Measurements from ENCODE around the gene BRD7. TPM values are rescaled to one million over a fixed set of nuclear protein-coding genes. Genes with fewer than 3 reads are reported as not detected.

BRD7 gene
- total and polyA plus RNA-seq, 10 of the 15 experiments (the other 5 are each of a cell fraction or from before 2014, with no cell fraction given), result 16.9 to 74.7 (median 52.0) TPM

DNA sequence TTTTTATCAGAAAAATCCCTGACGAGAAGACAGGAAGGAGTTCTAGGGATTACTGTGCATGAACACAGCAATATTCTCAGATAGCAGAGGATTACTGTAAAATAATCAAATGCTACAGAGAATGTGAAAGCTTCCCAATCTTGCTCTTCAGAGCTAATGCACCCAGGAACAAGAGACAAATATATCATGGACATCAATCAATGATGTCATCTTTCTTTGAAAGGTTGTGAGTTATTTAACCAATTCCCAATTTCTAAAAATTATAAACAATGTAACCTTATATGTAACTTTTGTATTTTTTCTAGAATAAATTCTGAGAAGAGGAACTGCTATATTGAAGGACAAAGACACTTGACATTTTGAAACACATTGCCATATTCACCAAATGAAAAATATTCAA, 46.5 kb downstream of the BRD7 start:
- Histone ChIP-seq H3K27me3 (replicated peaks in 1 of 2; ENCODE audit: control insufficient read depth in 2 of 2, insufficient read depth in 2 of 2, low read length in 1 of 2) (no peaks in the 10 kb centered on the region), H3K36me3 (ENCODE audit: control insufficient read depth in 2 of 2, insufficient read depth in 2 of 2, low read length in 1 of 2) (peaks cover 19 to 40% of the 10 kb centered on the region in 2 experiments), H3K4me2 (ENCODE audit: control insufficient read depth, insufficient read depth) (no peak overlapping the region), H3K9ac (ENCODE audit: control insufficient read depth, insufficient read depth, low read length) (no peak overlapping the region), H2AFZ (ENCODE audit: control insufficient read depth, low read depth, low read length) (no peak overlapping the region), H3K4me3 (no peak overlapping the region), H3K4me1 (ENCODE audit: control insufficient read depth, insufficient read depth, low read length) (peaks cover 1% of the 10 kb centered on the region; the same call in 1 of the 2 replicates), H3K79me2 (ENCODE audit: control insufficient read depth, insufficient read depth, low read length) (no peaks in the 10 kb centered on the region), H3K27ac (ENCODE audit: control insufficient read depth, insufficient read depth) (no peak overlapping the region), H3K9me3 (replicated peaks; ENCODE audit: control insufficient read depth, insufficient read depth, low read length) (no peaks in the 10 kb centered on the region), H4K20me1 (ENCODE audit: control insufficient read depth, insufficient read depth) (no peaks in the 10 kb centered on the region)
- ATAC-seq, result no peak
- ChIA-PET SMC1A (ENCODE audit: uncharacterized antibody, unreplicated experiment) (interaction anchor here (0.8 to 1.9 kb wide), 10 partner anchors 17 to 484 kb away, joined by 3 to 5 read pairs (median 3); no protein-coding TSS in a partner anchor), CTCF (interaction anchor here (0.8 to 2.6 kb wide), 6 partner anchors 31 to 484 kb away, joined by 3 to 10 read pairs (median 4); partner anchors contain the start of gene CNEP1R1), RAD21 (ENCODE audit: unreplicated experiment) (interaction anchor here (0.8 to 1.0 kb wide), 2 partner anchors 39 to 40 kb away, joined by 3 read pairs; no protein-coding TSS in a partner anchor), POLR2A (no interaction called here)
- TF ChIP-seq NFXL1 (IDR thresholded peaks at IDR 0.05; ENCODE audit: borderline replicate concordance) (no peak), ATF7 (IDR thresholded peaks at IDR 0.05; ENCODE audit: low read depth) (peak; percentile 47)
- 59% methylated on average over 1 of the region's 1 CpG for WGBS (ENCODE audit: insufficient coverage, insufficient replicate concordance, low lambda C conversion rate, missing lambda C conversion rate)
- DNase-seq (ENCODE audit: low read depth, low spot score), result no peak
- intact Hi-C loops (cut with micrococcal nuclease; ENCODE audit: unreplicated experiment) (loop anchor here (10.0 kb wide), 1 partner anchor 108 kb away; no protein-coding TSS in a partner anchor), in situ Hi-C loops (cut with MboI) (no loop called here)
- BruUV-seq (replicated peaks), result no TSS peak
- no peak for FAIRE-seq

GRCh38 chr16:50320310-50320709, 48.5 kb downstream of the BRD7 start:
- no peak for ATAC-seq
- Histone ChIP-seq H3K9me3 (replicated peaks; ENCODE audit: control insufficient read depth, insufficient read depth, low read length) (no peaks in the 10 kb centered on the region), H3K27ac (ENCODE audit: control insufficient read depth, insufficient read depth) (no peak overlapping the region), H3K4me1 (ENCODE audit: control insufficient read depth, insufficient read depth, low read length) (no peaks in the 10 kb centered on the region), H2AFZ (ENCODE audit: control insufficient read depth, low read depth, low read length) (no peak overlapping the region), H3K79me2 (ENCODE audit: control insufficient read depth, insufficient read depth, low read length) (no peaks in the 10 kb centered on the region), H3K27me3 (replicated peaks in 1 of 2; ENCODE audit: control insufficient read depth in 2 of 2, insufficient read depth in 2 of 2, low read length in 1 of 2) (no peaks in the 10 kb centered on the region), H3K4me3 (no peak overlapping the region), H4K20me1 (ENCODE audit: control insufficient read depth, insufficient read depth) (no peaks in the 10 kb centered on the region), H3K4me2 (ENCODE audit: control insufficient read depth, insufficient read depth) (no peak overlapping the region), H3K9ac (ENCODE audit: control insufficient read depth, insufficient read depth, low read length) (no peak overlapping the region), H3K36me3 (ENCODE audit: control insufficient read depth in 2 of 2, insufficient read depth in 2 of 2, low read length in 1 of 2) (peaks cover 29 to 45% of the 10 kb centered on the region in 2 experiments)
- FAIRE-seq, result no peak
- no peak for DNase-seq (ENCODE audit: low read depth, low spot score)
- in situ Hi-C loops (cut with MboI), result no loop called here
- CTCF ChIA-PET, result interaction anchor here (0.9 kb wide), 1 partner anchor 19 kb away, joined by 3 read pairs; no protein-coding TSS in a partner anchor
- intact Hi-C loops (cut with micrococcal nuclease; ENCODE audit: unreplicated experiment), result loop anchor here (10.0 kb wide), 1 partner anchor 106 kb away; no protein-coding TSS in a partner anchor
- SMC1A ChIA-PET (ENCODE audit: uncharacterized antibody, unreplicated experiment), result interaction anchor here (0.9 kb wide), 1 partner anchor 70 kb away, joined by 3 read pairs; no protein-coding TSS in a partner anchor
- 71% methylated on average over 5 of the region's 5 CpGs for WGBS (ENCODE audit: insufficient coverage, insufficient replicate concordance, low lambda C conversion rate, missing lambda C conversion rate)
- RAD21 ChIA-PET (ENCODE audit: unreplicated experiment), result no interaction called here
- POLR2A ChIA-PET, result no interaction called here
- no TSS peak for BruUV-seq (replicated peaks)
- TF ChIP-seq, protein P1, sequence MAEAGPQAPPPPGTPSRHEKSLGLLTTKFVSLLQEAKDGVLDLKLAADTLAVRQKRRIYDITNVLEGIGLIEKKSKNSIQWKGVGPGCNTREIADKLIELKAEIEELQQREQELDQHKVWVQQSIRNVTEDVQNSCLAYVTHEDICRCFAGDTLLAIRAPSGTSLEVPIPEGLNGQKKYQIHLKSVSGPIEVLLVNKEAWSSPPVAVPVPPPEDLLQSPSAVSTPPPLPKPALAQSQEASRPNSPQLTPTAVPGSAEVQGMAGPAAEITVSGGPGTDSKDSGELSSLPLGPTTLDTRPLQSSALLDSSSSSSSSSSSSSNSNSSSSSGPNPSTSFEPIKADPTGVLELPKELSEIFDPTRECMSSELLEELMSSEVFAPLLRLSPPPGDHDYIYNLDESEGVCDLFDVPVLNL (IDR thresholded peaks at IDR 0.05; ENCODE audit: low read depth, low read length), result no peak
- no peak for TF ChIP-seq MTA2 (IDR thresholded peaks at IDR 0.05; ENCODE audit: low read depth)
- TF ChIP-seq PAX8 (IDR thresholded peaks at IDR 0.05), result no peak
- no peak for TF ChIP-seq HDGF (IDR thresholded peaks at IDR 0.05)
- TF ChIP-seq RELA (IDR thresholded peaks at IDR 0.05; ENCODE audit: borderline replicate concordance, partially characterized antibody), result no peak
- TF ChIP-seq IKZF1 (conservative IDR thresholded peaks at IDR 0.05), result no peak
- TF ChIP-seq, protein P2, sequence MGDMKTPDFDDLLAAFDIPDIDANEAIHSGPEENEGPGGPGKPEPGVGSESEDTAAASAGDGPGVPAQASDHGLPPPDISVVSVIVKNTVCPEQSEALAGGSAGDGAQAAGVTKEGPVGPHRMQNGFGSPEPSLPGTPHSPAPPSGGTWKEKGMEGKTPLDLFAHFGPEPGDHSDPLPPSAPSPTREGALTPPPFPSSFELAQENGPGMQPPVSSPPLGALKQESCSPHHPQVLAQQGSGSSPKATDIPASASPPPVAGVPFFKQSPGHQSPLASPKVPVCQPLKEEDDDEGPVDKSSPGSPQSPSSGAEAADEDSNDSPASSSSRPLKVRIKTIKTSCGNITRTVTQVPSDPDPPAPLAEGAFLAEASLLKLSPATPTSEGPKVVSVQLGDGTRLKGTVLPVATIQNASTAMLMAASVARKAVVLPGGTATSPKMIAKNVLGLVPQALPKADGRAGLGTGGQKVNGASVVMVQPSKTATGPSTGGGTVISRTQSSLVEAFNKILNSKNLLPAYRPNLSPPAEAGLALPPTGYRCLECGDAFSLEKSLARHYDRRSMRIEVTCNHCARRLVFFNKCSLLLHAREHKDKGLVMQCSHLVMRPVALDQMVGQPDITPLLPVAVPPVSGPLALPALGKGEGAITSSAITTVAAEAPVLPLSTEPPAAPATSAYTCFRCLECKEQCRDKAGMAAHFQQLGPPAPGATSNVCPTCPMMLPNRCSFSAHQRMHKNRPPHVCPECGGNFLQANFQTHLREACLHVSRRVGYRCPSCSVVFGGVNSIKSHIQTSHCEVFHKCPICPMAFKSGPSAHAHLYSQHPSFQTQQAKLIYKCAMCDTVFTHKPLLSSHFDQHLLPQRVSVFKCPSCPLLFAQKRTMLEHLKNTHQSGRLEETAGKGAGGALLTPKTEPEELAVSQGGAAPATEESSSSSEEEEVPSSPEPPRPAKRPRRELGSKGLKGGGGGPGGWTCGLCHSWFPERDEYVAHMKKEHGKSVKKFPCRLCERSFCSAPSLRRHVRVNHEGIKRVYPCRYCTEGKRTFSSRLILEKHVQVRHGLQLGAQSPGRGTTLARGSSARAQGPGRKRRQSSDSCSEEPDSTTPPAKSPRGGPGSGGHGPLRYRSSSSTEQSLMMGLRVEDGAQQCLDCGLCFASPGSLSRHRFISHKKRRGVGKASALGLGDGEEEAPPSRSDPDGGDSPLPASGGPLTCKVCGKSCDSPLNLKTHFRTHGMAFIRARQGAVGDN (IDR thresholded peaks at IDR 0.05), result no peak
- TF ChIP-seq KDM1A (IDR thresholded peaks at IDR 0.05; ENCODE audit: borderline replicate concordance), result no peak
- TF ChIP-seq TBL1XR1 (IDR thresholded peaks at IDR 0.05; ENCODE audit: low read depth, low read length), result no peak
- TF ChIP-seq GABPA (IDR thresholded peaks at IDR 0.05; ENCODE audit: low read depth), result no peak
- no peak for TF ChIP-seq NRF1 (conservative IDR thresholded peaks at IDR 0.05; ENCODE audit: low read depth, low read length)
- no peak for TF ChIP-seq MXI1 (IDR thresholded peaks at IDR 0.05; ENCODE audit: low read depth, low read length)

All from GM12878 (cell line).